Hindlimb muscle (tissue), 1 donor: Measurements from ENCODE around the gene CTNNA3. TPM values are rescaled to one million over a fixed set of nuclear protein-coding genes. Genes with fewer than 3 reads are reported as not detected.
"Not testable (repeated sequence)": the region's sequence is repeated elsewhere in the genome, so short reads cannot be mapped to it uniquely, and the experiment has no call there.

Experiments
- DNase-seq: peaks from one replicate; pipeline ENCODE4 v3.0.0-alpha.2; 2013
- polyA plus RNA-seq: library from polyadenylated mRNA; unstranded; fragments of 120-200 nt; gene quantifications from one replicate; pipeline ENCODE4 v1.2.1, GENCODE V29; 2013; ENCODE audit not compliant: insufficient read length

The CTNNA3 gene
- polyA plus RNA-seq, 1 donor = 7.5 TPM

- DNase-seq = no peak
Observed at GRCh38 chr10:66350622-66351399, 1345.2 kb downstream of the CTNNA3 start.

GRCh38 chr10:66349726-66350125, 1346.3 kb downstream of the CTNNA3 start:
- DNase-seq = no peak

DNA sequence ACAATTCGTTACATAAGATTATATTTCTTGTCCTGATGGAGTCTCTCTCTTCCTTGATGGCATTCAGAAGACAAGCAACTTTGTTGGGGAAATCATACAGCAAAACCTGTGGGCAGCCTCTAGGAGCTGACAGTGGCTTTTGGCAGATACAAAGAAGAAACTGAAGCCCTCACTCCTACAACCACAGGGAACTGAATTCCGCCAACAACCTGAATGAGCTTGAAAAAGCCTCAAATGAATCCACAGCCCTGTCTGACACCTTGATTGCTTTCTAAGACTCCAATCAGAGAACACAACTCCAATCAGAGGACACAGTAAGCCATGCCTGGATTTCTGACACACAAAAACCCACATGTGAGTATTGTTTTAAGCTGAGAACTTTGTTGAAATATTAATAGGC, 1346.9 kb downstream of the CTNNA3 start:
- DNase-seq = no peak

GRCh38 chr10:66337211-66337610, 1358.8 kb downstream of the CTNNA3 start:
- peak; percentile 25 for DNase-seq

DNA sequence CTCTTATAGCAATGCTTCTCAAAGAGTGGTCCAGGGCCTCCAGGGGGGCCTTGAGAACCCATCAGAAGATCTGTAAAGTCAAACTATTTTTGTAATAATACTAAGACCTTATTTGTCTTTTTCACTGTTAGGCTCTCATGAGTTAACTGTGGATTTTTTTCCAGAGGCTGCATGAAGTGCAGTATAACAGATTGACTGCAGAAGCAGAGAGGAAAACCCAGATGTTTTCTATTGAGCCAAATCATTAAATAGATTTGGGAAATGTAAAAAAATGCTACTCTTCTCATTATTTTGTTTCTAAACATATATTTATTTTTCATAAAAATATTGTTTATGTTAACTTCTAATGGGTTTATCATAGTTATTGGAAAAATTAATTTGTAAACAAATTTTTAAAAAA, 1359.2 kb downstream of the CTNNA3 start:
- no peak for DNase-seq

- not testable (repeated sequence) for DNase-seq
Observed at GRCh38 chr10:66335753-66336152, 1360.2 kb downstream of the CTNNA3 start.

- no peak for DNase-seq
Observed at GRCh38 chr10:66329147-66329546, 1366.8 kb downstream of the CTNNA3 start.

DNA sequence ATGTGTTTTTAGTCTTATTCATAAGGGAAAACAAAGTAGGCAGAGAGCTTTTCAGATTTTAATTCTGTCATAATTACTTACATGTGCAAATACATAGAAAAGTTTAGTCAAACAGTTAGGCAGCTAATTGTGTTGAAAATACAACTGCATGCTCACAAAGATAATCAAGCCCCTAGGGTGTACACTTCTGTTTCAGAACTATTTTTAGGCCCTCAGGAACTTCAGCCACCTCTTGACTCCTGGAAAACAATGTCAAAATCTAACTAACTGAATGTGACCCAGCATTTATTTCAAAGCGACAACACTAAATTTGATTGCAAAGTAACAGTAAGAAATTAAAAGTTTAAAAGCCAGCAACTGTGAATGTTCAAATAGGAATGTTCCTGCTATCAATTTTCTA, 1369.1 kb downstream of the CTNNA3 start:
- no peak for DNase-seq

- DNase-seq = no peak
Observed at GRCh38 chr10:66322777-66323176, 1373.2 kb downstream of the CTNNA3 start.

GRCh38 chr10:66321723-66322665, 1374.0 kb downstream of the CTNNA3 start:
- no peak for DNase-seq

- DNase-seq = no peak
Observed at GRCh38 chr10:66318761-66319160, 1377.2 kb downstream of the CTNNA3 start.

DNA sequence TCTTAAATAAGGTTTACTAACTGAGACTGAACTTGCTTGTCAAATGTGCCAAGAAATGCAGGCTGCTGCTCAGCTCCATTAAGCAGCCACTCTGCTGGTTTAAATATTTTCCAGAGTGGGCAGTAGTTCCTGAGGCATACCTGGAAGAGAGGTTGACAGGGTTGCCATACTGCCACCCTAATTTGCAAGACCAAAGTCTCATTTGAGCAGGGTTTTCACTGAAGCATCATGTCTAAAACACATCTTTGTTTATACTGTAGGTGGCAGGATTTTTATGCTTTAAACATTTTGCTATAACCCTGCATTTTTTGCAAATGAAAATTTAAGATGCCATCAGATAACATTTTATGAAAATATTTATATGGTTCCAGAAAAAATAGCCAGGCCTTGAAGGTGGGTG, 1388.2 kb downstream of the CTNNA3 start:
- DNase-seq = no peak

DNA sequence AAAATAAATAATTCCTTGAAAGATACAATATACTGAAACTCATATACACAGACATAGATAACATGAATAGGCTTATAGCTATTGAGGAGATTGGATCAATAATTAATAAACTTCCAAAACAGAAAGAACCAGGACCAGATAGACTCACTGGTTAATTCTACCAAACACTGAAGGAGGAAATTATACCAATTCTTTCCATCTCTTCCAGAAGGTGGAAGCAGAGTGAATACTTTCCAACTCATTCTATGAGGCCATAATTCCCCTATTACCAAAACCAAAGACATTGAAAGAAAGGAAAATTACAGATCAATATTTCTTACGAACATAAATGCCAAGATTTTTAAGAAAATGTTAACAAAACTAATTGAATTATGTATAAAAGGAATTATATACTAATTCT, 1394.9 kb downstream of the CTNNA3 start:
- DNase-seq = no peak

DNA sequence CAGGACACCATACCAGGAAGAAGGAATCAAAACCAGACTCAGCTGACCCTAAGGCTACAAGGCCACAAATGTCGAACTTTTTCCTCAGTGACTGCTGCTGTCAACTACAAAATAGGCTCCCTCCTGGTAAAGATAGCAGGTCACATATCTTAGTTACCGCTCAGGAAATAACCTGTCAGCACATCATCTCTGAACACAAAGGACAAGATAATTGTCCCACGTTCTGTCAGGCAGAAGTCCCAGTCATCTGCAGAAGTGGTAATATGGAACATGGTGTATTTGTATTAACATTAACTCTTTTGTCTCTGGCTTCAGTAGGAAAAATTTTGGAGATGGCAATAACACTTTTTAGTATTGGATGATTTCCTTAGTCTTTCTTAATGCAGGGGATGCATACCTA, 1400.4 kb downstream of the CTNNA3 start:
- no peak for DNase-seq

DNA sequence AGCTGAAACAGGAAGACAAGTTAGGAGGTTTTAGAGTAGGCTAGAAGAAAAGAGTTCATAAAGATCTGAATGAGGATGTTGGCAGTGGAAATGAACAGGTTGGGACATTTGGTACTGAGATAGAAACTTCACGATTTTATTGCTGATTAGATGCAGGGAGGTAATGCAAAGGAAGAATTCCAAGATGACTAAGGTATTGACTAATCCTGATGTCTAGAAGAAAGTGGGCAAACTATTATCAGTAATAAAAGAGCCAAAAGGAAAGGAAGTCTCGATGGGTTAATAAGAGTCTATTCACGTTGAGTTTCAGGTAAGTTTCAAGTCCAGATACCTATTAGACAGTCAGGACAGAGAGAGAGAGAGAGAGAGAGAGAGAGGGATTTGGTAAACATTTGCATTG, 1401.5 kb downstream of the CTNNA3 start:
- no peak for DNase-seq

- DNase-seq = no peak
Observed at GRCh38 chr10:66292922-66293321, 1403.1 kb downstream of the CTNNA3 start.

GRCh38 chr10:66292456-66292855, 1403.5 kb downstream of the CTNNA3 start:
- no peak for DNase-seq

DNA sequence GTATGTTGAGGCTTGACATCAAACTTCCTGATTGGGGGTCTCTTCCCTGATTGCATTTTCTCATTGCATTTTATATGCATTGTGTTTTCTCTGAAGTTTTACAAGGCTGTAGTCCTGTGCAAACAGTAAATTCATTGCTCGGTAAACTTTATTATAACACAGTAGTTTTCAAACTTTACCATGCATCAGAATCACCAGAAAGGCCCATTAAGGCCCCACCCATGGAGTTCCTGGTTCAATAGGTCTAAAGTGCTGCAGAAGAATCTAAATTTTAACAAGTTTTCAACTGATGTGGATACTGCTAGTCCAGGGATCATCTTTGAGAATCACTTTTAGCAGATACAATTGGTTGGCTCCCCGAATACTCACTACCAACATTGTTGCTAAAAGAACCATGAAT, 1404.9 kb downstream of the CTNNA3 start:
- no peak for DNase-seq

DNA sequence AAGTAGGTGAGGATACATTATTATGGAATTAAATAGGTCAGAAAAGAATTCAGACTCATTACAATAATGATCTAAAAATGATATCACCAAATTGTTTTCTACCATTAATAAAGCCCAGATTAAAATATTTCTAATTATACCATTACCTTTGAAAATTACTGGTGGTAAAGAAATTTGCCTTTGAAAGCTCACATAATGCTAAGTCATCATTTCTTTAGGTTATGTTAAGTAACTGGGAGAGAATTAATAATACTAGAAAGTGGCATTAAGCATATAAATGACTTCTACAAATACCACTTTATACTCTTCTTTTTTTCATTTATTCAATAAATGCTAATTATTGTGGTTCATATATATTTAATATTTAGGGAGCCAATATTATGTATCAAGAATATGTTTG, 1411.4 kb downstream of the CTNNA3 start:
- DNase-seq = no peak

DNA sequence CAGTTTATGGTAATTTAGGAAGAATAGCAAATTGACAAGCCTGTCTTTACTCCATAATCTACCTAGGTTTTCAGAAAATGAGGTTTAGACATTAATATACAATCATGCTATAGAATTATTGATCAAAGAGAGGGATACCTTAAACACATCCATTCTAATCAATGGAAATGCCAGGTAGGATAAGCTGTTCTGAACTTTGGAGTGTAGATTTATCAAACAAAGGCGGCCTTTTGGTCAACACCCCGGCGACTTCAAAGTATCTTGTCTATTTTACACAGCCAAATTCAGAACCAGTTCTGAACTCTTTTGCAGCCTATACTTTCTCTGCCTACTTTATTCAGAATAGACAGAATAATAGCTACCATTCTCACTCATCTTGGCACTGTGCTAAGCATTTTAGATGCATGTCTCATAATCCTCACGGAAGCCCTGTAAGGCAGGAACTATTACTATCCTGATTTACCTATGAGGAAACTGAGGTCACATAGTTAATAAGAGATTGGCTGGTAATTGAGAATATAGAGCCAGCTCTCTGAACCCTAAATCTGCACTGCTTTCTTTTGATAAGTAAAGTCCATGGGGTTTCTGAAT, 1412.0 kb downstream of the CTNNA3 start:
- DNase-seq = no peak

GRCh38 chr10:66283064-66283463, 1412.9 kb downstream of the CTNNA3 start:
- no peak for DNase-seq

DNA sequence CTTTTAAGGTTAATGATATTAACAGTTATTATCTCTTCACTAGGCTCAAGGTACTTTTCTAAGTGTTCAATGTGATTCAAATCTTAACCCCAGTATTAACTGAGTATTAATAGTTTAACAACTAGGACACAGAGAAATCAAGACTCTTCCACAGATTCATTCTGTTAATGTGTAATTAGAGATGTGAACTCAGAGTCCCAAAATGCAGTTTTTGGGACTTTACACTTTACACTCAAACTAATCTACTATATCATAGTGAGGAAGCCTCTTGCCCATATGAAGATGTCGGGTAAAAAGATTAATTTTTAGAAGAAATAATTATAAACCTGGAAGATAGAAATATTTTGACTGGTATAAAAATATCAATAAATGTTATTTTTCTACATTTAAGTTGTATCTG, 1414.7 kb downstream of the CTNNA3 start:
- no peak for DNase-seq

GRCh38 chr10:66277481-66277880, 1418.5 kb downstream of the CTNNA3 start:
- no peak for DNase-seq
